GM23248 (cell line): ENCODE data around the gene SERPINB4. TPM values are rescaled to one million over a fixed set of nuclear protein-coding genes. Genes with fewer than 3 reads are reported as not detected.
"Not testable (repeated sequence)": the region's sequence is repeated elsewhere in the genome, so short reads cannot be mapped to it uniquely, and the experiment has no call there.

Experiments used
- DNase-seq: peaks from one replicate; pipeline ENCODE4 v3.0.0-alpha.2; 2015
- H2AFZ ChIP-seq: fragments of 200-600 bp; sonication (generic); 2 replicates; pipeline ENCODE4 v1.6.1; 2016; ENCODE audit warnings: antibody characterized with exemption
- H3F3A ChIP-seq: fragments of 200-600 bp; sonication (generic); 2 replicates; pipeline ENCODE4 v1.6.1; 2016; ENCODE audit warnings: mild to moderate bottlenecking, antibody characterized with exemption, mixed run types; ENCODE audit not compliant: insufficient read depth
- H3K27ac ChIP-seq: fragments of 200-600 bp; sonication (generic); 2 replicates; pipeline ENCODE4 v1.5.1; 2016; ENCODE audit warnings: mild to moderate bottlenecking
- H3K27me3 ChIP-seq: fragments of 200-600 bp; sonication (generic); replicated peaks from 2 replicates; pipeline ENCODE4 v1.6.1; 2016; ENCODE audit warnings: mild to moderate bottlenecking; ENCODE audit not compliant: insufficient read depth
- H3K36me3 ChIP-seq: fragments of 200-600 bp; sonication (generic); 2 replicates; pipeline ENCODE4 v1.6.1; 2016; ENCODE audit warnings: low read depth, mild to moderate bottlenecking
- H3K4me1 ChIP-seq: fragments of 200-600 bp; sonication (generic); 2 replicates; pipeline ENCODE4 v1.6.1; 2016; ENCODE audit warnings: mild to moderate bottlenecking; ENCODE audit not compliant: insufficient read depth
- H3K4me2 ChIP-seq: fragments of 200-600 bp; sonication (generic); one replicate; pipeline ENCODE4 v1.6.1; 2016; ENCODE audit warnings: mild to moderate bottlenecking; ENCODE audit not compliant: unreplicated experiment
- H3K4me3 ChIP-seq: fragments of 200-600 bp; sonication (generic); 2 replicates; pipeline ENCODE4 v1.5.1; 2016; ENCODE audit warnings: mild to moderate bottlenecking
- H3K79me2 ChIP-seq: fragments of 200-600 bp; sonication (generic); 2 replicates; pipeline ENCODE4 v1.6.1; 2016; ENCODE audit warnings: mild to moderate bottlenecking; ENCODE audit not compliant: insufficient read depth
- H3K9ac ChIP-seq: fragments of 200-600 bp; sonication (generic); 2 replicates; pipeline ENCODE4 v1.6.1; 2016; ENCODE audit warnings: mild to moderate bottlenecking
- H3K9me2 ChIP-seq: fragments of 200-600 bp; sonication (generic); 2 replicates; pipeline ENCODE4 v1.6.1; 2016; ENCODE audit warnings: mixed run types, mild to moderate bottlenecking, moderate library complexity; ENCODE audit not compliant: insufficient read depth
- H3K9me3 ChIP-seq: fragments of 200-600 bp; sonication (generic); one replicate; pipeline ENCODE4 v1.6.1; 2017; ENCODE audit warnings: low read depth
- H4K20me1 ChIP-seq: fragments of 200-600 bp; sonication (generic); 2 replicates; pipeline ENCODE4 v1.6.0; 2016; ENCODE audit not compliant: insufficient read depth
- EZH2 ChIP-seq: fragments of 200-600 bp; sonication (generic); IDR thresholded peaks from 2 replicates; pipeline ENCODE4 v1.6.1; 2018; ENCODE audit warnings: antibody characterized with exemption, mild to moderate bottlenecking; ENCODE audit not compliant: insufficient read depth, poor library complexity, severe bottlenecking
- EZH2phosphoT487 ChIP-seq: fragments of 200-600 bp; sonication (generic); IDR thresholded peaks from 2 replicates; pipeline ENCODE4 v1.6.1; 2018; ENCODE audit warnings: antibody characterized with exemption, moderate library complexity, mild to moderate bottlenecking, low read depth; ENCODE audit not compliant: insufficient read depth
- WGBS, 2 experiments: methylation state at CpG; one replicate each; pipeline ENCODE4 v1.1.6; 2015 to 2017; ENCODE audit warnings: low lambda C conversion rate in 2 of 2, low coverage in 1 of 2; ENCODE audit errors: missing lambda C conversion rate in 2 of 2; 5-methylcytosine and 5-hydroxymethylcytosine counted together
- in situ Hi-C: fragments of 300-500 bp; cut with MboI; formaldehyde crosslinking; loops from 2 replicates; pipeline ENCODE4 v1.15.0; 2020
- polyA plus RNA-seq: library from polyadenylated mRNA; unstranded; fragments of >200 nt; fragmentation: Nextera tagmentation; extraction: Ambion mirVana; gene quantifications from 2 replicates; pipeline ENCODE4 v1.2.1, GENCODE V29; 2016
- total RNA-seq: library from RNA; depleted of rRNA; stranded (reverse); fragments of >200 nt; shearing (Covaris generic); gene quantifications from 2 replicates; pipeline ENCODE4 v1.2.3, GENCODE V29; 2014

SERPINB4 gene
- total and polyA plus RNA-seq, 2 experiments from 2014 or later, result not detected

GRCh38 chr18:63676526-63677323 is 32.7 kb upstream of the SERPINB4 start:
- WGBS, 2 experiments, result 26 to 27% methylated on average over 5 of the region's 5 CpGs
- Histone ChIP-seq H3K4me1 (peaks cover 24% of the 10 kb centered on the region), H3K27me3 (no peaks in the 10 kb centered on the region), H3K27ac (peak overlapping the region; percentile 69), H3K4me3 (no peak overlapping the region), H3K9ac (peak overlapping the region; percentile 40), H3K9me2 (no peaks in the 10 kb centered on the region), H4K20me1 (no peaks in the 10 kb centered on the region), H2AFZ (peak overlapping the region; percentile 57; the same call in 1 of the 2 replicates), H3K4me2 (peak overlapping the region; percentile 33), H3K79me2 (no peaks in the 10 kb centered on the region), H3F3A (peaks cover 24% of the 10 kb centered on the region), H3K9me3 (no peaks in the 10 kb centered on the region), H3K36me3 (no peaks in the 10 kb centered on the region)
- DNase-seq, result peak; percentile 44
- in situ Hi-C loops, result no loop called here
- TF ChIP-seq EZH2phosphoT487, result no peak
- TF ChIP-seq EZH2, result no peak

GRCh38 chr18:63664571-63664970 is 20.5 kb upstream of the SERPINB4 start:
- Histone ChIP-seq H3K4me2 (no peak overlapping the region), H3K4me1 (no peaks in the 10 kb centered on the region), H3K4me3 (no peak overlapping the region), H2AFZ (no peak overlapping the region), H4K20me1 (no peaks in the 10 kb centered on the region), H3F3A (no peaks in the 10 kb centered on the region), H3K36me3 (no peaks in the 10 kb centered on the region), H3K79me2 (no peaks in the 10 kb centered on the region), H3K9ac (no peak overlapping the region), H3K9me3 (no peaks in the 10 kb centered on the region), H3K9me2 (no peaks in the 10 kb centered on the region), H3K27ac (no peak overlapping the region), H3K27me3 (no peaks in the 10 kb centered on the region)
- TF ChIP-seq EZH2phosphoT487, result no peak
- TF ChIP-seq EZH2, result no peak
- in situ Hi-C loops, result no loop called here
- no peak for DNase-seq
- WGBS, 2 experiments, result 39 to 45% methylated on average over 1 of the region's 1 CpG

GRCh38 chr18:63661750-63662149 is 17.7 kb upstream of the SERPINB4 start, which contains the start of gene SERPINB3:
SERPINB3 (minus strand) TSS chr18:63661893; CDS start chr18:63661216, 677 bp downstream.
- H3K9me2 ChIP-seq, H3K27ac ChIP-seq, H3K9ac ChIP-seq, H3F3A ChIP-seq, H3K79me2 ChIP-seq, in situ Hi-C loops, H3K4me3 ChIP-seq, H4K20me1 ChIP-seq, H3K4me2 ChIP-seq, DNase-seq, H3K27me3 ChIP-seq, H3K36me3 ChIP-seq, H2AFZ ChIP-seq, H3K4me1 ChIP-seq, H3K9me3 ChIP-seq: not testable (repeated sequence)
- 74 to 80% methylated on average over 2 to 3 of the region's 3 CpGs for WGBS, 2 experiments

- H3K4me3 ChIP-seq, H3F3A ChIP-seq, H3K9me2 ChIP-seq, H2AFZ ChIP-seq, H3K9me3 ChIP-seq, H3K36me3 ChIP-seq, H3K9ac ChIP-seq, H4K20me1 ChIP-seq, H3K4me1 ChIP-seq, H3K4me2 ChIP-seq, in situ Hi-C loops, H3K79me2 ChIP-seq, H3K27me3 ChIP-seq: not testable (repeated sequence)
- peak; percentile 58 for DNase-seq
- H3K27ac ChIP-seq, result 0 out of 2 replicates have a peak overlapping the region, but pooled peaks have one; percentile 22
- 31 to 32% methylated on average over 4 of the region's 4 CpGs for WGBS, 2 experiments
Observed at GRCh38 chr18:63658920-63659319, 14.9 kb upstream of the SERPINB4 start.

- H3F3A ChIP-seq, H3K79me2 ChIP-seq, H3K4me2 ChIP-seq, H2AFZ ChIP-seq, H4K20me1 ChIP-seq, H3K27me3 ChIP-seq, H3K9ac ChIP-seq, H3K9me3 ChIP-seq, H3K9me2 ChIP-seq, H3K4me1 ChIP-seq, in situ Hi-C loops, H3K4me3 ChIP-seq, H3K27ac ChIP-seq, H3K36me3 ChIP-seq: not testable (repeated sequence)
- 8 to 19% methylated on average over 3 of the region's 3 CpGs for WGBS, 2 experiments
- peak; percentile 38 for DNase-seq
Observed at GRCh38 chr18:63650271-63650670, 6.2 kb upstream of the SERPINB4 start.
